Uterus (tissue), 2 donors: Measurements from ENCODE around the gene C5.

Experiments
- CTCF ChIP-seq, 4 experiments: fragments of 200-600 bp in 2 of 4; fragments of 450-650 bp in 2 of 4; sonication (generic) in 2 of 4; IDR thresholded peaks; one replicate each; pipeline ENCODE4 v1.5.1; 2016 to 2019; ENCODE audit warnings: antibody characterized with exemption in 4 of 4, mild to moderate bottlenecking in 2 of 4, moderate library complexity in 1 of 4
- POLR2A ChIP-seq, 2 donors: fragments of 450-650 bp; IDR thresholded peaks; one replicate each; pipeline ENCODE4 v1.6.1; 2016; ENCODE audit warnings: antibody characterized with exemption in 2 of 2, mild to moderate bottlenecking in 1 of 2, moderate library complexity in 1 of 2

DNA sequence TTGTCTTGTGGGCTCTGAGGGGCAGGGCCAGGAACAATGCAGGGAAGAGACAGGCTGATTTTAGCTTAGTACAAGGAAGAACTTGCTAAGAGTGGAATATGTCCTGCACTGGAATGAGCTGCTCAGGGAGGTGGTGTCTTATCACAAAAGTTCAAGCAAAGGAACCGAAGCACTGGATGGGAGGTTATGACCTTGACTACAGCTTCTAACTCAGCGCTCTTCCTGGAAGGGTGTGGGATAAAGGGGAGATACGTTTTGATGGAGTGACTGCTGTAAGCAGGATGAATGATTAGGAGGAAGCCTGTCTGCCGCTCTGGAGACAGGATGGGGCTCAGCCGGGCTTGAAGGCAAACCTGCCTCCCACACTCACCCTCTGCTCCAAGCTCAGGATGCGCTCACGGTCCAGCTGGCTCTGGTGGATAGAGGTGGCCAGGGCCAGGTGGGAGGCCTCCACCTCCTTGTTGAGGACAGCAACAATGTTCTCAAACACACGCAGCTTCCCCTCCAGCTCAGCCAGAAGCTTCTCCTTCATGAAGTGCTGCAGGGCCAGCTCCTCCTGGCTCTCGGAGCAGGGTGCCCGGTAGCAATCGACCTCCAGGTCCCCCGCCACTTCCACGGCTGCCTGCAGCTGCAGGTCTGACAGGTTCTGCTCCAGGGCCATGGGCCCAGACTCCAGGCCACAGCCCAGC is 137.0 kb downstream of the C5 start:
- TF ChIP-seq CTCF (IDR thresholded peaks at IDR 0.05) (no peak), POLR2A (IDR thresholded peaks at IDR 0.05) (no peak)
